GM19438 (cell line): ENCODE data around the gene TGM4.
"Not testable (repeated sequence)": the region's sequence is repeated elsewhere in the genome, so short reads cannot be mapped to it uniquely, and the experiment has no call there.

ENCODE experiments used
- ATAC-seq: cut with Tn5 transposase; IDR thresholded peaks from one replicate; pipeline ENCODE4 v1.9.1; 2021; ENCODE audit warnings: low read depth; ENCODE audit not compliant: unreplicated experiment

Gene TGM4

GRCh38 chr3:44874308-44874707 lies at the start of gene TGM4:
TSS of gene TGM4 (plus strand) at chr3:44874608. CDS start at chr3:44874679, 71 bp downstream.
- ATAC-seq = no peak

GRCh38 chr3:44825264-44825925 lies 49.0 kb upstream of the TGM4 start:
- ATAC-seq = no peak

GRCh38 chr3:44827196-44827595 lies 47.2 kb upstream of the TGM4 start:
- no peak for ATAC-seq

GRCh38 chr3:44831232-44831631 lies 43.2 kb upstream of the TGM4 start:
- ATAC-seq = no peak

- no peak for ATAC-seq
These were observed 42.4 kb upstream of the TGM4 start for GRCh38 chr3:44832032-44832431.

GRCh38 chr3:44832965-44833364 lies 41.4 kb upstream of the TGM4 start:
- ATAC-seq = no peak

- no peak for ATAC-seq
These were observed 41.0 kb upstream of the TGM4 start for GRCh38 chr3:44833394-44833793.

GRCh38 chr3:44835684-44836083 lies 38.7 kb upstream of the TGM4 start:
- ATAC-seq = no peak

- no peak for ATAC-seq
These were observed 32.0 kb upstream of the TGM4 start for GRCh38 chr3:44842376-44842775.

GRCh38 chr3:44845528-44846520 lies 28.6 kb upstream of the TGM4 start:
- no peak for ATAC-seq

- no peak for ATAC-seq
These were observed 25.8 kb upstream of the TGM4 start for GRCh38 chr3:44848634-44849033.

- not testable (repeated sequence) for ATAC-seq
These were observed 17.7 kb upstream of the TGM4 start for GRCh38 chr3:44856663-44857062.

- no peak for ATAC-seq
These were observed 14.3 kb upstream of the TGM4 start for GRCh38 chr3:44860117-44860516.

GRCh38 chr3:44861412-44862225 lies 12.8 kb upstream of the TGM4 start, which contains the start of gene TMEM42:
TSS of gene TMEM42 (plus strand) at chr3:44861912. CDS start at chr3:44861925, 13 bp downstream.
- ATAC-seq = peak; percentile 95

GRCh38 chr3:44862226-44862637 lies 12.2 kb upstream of the TGM4 start:
- peak; percentile 26 for ATAC-seq

GRCh38 chr3:44865272-44866035 lies 9.0 kb upstream of the TGM4 start:
- ATAC-seq = no peak

GRCh38 chr3:44867421-44868111 lies 6.8 kb upstream of the TGM4 start:
- no peak for ATAC-seq

GRCh38 chr3:44870375-44871061 lies 3.9 kb upstream of the TGM4 start:
- no peak for ATAC-seq

- no peak for ATAC-seq
These were observed 1.2 kb downstream of the TGM4 start for GRCh38 chr3:44875596-44875995.
